Measurements from ENCODE around the gene ITGB5.

- TF ChIP-seq EZH2 (IDR thresholded peaks at IDR 0.05; ENCODE audit: insufficient read depth, poor library complexity, severe bottlenecking): no peak
- TF ChIP-seq EZH2phosphoT487 (IDR thresholded peaks at IDR 0.05; ENCODE audit: insufficient read depth, low read depth): no peak
Observed at GRCh38 chr3:124779751-124780191, 107.4 kb downstream of the ITGB5 start.
